Mucosa of gallbladder (tissue), 1 donor: ENCODE results near the gene JCAD. TPM values are rescaled to one million over a fixed set of nuclear protein-coding genes. Genes with fewer than 3 reads are reported as not detected.

Source experiments
- DNase-seq: peaks from one replicate; pipeline ENCODE4 v3.0.0-alpha.2; 2020; ENCODE audit warnings: low spot score
- total RNA-seq: library from RNA; stranded (reverse); gene quantifications from one replicate; pipeline ENCODE4 v1.2.1, GENCODE V29; 2021
- donor health status: DM: no; HTN: no; CAD: no.

JCAD gene
- total RNA-seq, 1 donor from 2014 or later, result 25.8 TPM

- DNase-seq, result no peak
Measured at GRCh38 chr10:30043476-30044270, 15.7 kb downstream of the JCAD start.

- no peak for DNase-seq
Measured at GRCh38 chr10:30042820-30043219, 16.6 kb downstream of the JCAD start.

- DNase-seq, result no peak
Measured at GRCh38 chr10:30041196-30042105, 17.9 kb downstream of the JCAD start.

GRCh38 chr10:30040597-30040996, 18.8 kb downstream of the JCAD start:
- DNase-seq, result no peak

GRCh38 chr10:30039988-30040387, 19.4 kb downstream of the JCAD start:
- DNase-seq, result no peak

GRCh38 chr10:30039567-30039966, 19.8 kb downstream of the JCAD start:
- no peak for DNase-seq

GRCh38 chr10:30038781-30039536, 20.4 kb downstream of the JCAD start:
- DNase-seq, result no peak

GRCh38 chr10:30037620-30038336, 21.6 kb downstream of the JCAD start:
- DNase-seq, result no peak

GRCh38 chr10:30036811-30037210, 22.6 kb downstream of the JCAD start:
- DNase-seq, result no peak

- DNase-seq, result no peak
Measured at GRCh38 chr10:30036341-30036740, 23.0 kb downstream of the JCAD start.

GRCh38 chr10:30034433-30035137, 24.8 kb downstream of the JCAD start:
- DNase-seq, result no peak

GRCh38 chr10:30032125-30032524, 27.3 kb downstream of the JCAD start:
- DNase-seq, result no peak

- DNase-seq, result no peak
Measured at GRCh38 chr10:30029872-30030256, 29.5 kb downstream of the JCAD start.

- DNase-seq, result no peak
Measured at GRCh38 chr10:30029164-30029871, 30.1 kb downstream of the JCAD start.

- no peak for DNase-seq
Measured at GRCh38 chr10:30028738-30029030, 30.7 kb downstream of the JCAD start.

- DNase-seq, result peak; percentile 41
Measured at GRCh38 chr10:30028006-30028737, 31.2 kb downstream of the JCAD start.

- peak; percentile 65 for DNase-seq
Measured at GRCh38 chr10:30027057-30028005, 32.1 kb downstream of the JCAD start.

- no peak for DNase-seq
Measured at GRCh38 chr10:30026578-30026977, 32.8 kb downstream of the JCAD start.

GRCh38 chr10:30026080-30026479, 33.3 kb downstream of the JCAD start:
- DNase-seq, result no peak
